B cell (primary cell): ENCODE data around the gene WDR70. TPM values are rescaled to one million over a fixed set of nuclear protein-coding genes. Genes with fewer than 3 reads are reported as not detected.

ENCODE experiments used
- ATAC-seq: fragments of 200-7000 bp; cut with Tn5 transposase; one replicate; pipeline ENCODE4 v1.10.0; 2021; ENCODE audit warnings: low read depth, mild to moderate bottlenecking, moderate number of reproducible peaks, moderate library complexity
- CTCF ChIA-PET: fragments of 350-600 bp; sonication (Branson Sonifier 250); formaldehyde crosslinking; loops from one replicate; lab custom pipeline; 2021; ENCODE audit warnings: antibody characterized with exemption, inconsistent platforms; lab: Charles Lee
- POLR2A ChIA-PET: fragments of 350-600 bp; sonication (Branson Sonifier 250); formaldehyde crosslinking; loops from one replicate; lab custom pipeline; 2021; ENCODE audit warnings: antibody characterized with exemption; lab: Charles Lee
- DNase-seq: peaks from one replicate; pipeline ENCODE4 v3.0.0; 2013
- H2AFZ ChIP-seq: 2 replicates; pipeline ENCODE4 v1.6.1; 2012; ENCODE audit warnings: mild to moderate bottlenecking, low read depth, low read length; ENCODE audit not compliant: insufficient read depth, poor library complexity, severe bottlenecking
- H3K27ac ChIP-seq, 2 donors: 1 replicate in 1 of 2; 2 replicates in 1 of 2; pipeline ENCODE4 v1.5.1; 2012 to 2013; ENCODE audit warnings: low read length in 2 of 2, mild to moderate bottlenecking in 2 of 2, moderate library complexity in 1 of 2
- H3K27me3 ChIP-seq, 4 experiments: fragments of 200-600 bp in 1 of 4; sonication (generic) in 1 of 4; replicated peaks in 1 of 4; 1 replicate in 2 of 4; 2 replicates in 2 of 4; pipeline versions ENCODE4 v1.6.1 to v1.7.0; 2013 to 2016; ENCODE audit warnings: low read length in 3 of 4, mild to moderate bottlenecking in 2 of 4, mixed read lengths in 1 of 4, moderate library complexity in 1 of 4; ENCODE audit not compliant: insufficient read depth in 4 of 4, control insufficient read depth in 3 of 4; ENCODE audit errors: control extremely low read depth in 1 of 4
- H3K36me3 ChIP-seq, 2 experiments: replicated peaks in 1 of 2; 1 replicate in 1 of 2; 2 replicates in 1 of 2; pipeline versions ENCODE4 v1.6.1 to v1.7.1; 2013; ENCODE audit warnings: low read length in 1 of 2; ENCODE audit not compliant: insufficient read depth in 2 of 2, control insufficient read depth in 1 of 2; ENCODE audit errors: control extremely low read depth in 1 of 2, extremely low read depth in 1 of 2
- H3K4me1 ChIP-seq, 2 donors: fragments of 200-600 bp in 1 of 2; sonication (generic) in 1 of 2; 1 replicate in 1 of 2; 2 replicates in 1 of 2; pipeline versions ENCODE4 v1.5.1 to v1.6.1; 2013 to 2017; ENCODE audit warnings: low read length in 2 of 2; ENCODE audit not compliant: control insufficient read depth in 2 of 2, insufficient read depth in 2 of 2
- H3K4me2 ChIP-seq: replicated peaks from 2 replicates; pipeline ENCODE3; 2012; ENCODE audit warnings: mild to moderate bottlenecking, low read depth, low read length; ENCODE audit not compliant: poor library complexity, severe bottlenecking
- H3K4me3 ChIP-seq, 5 experiments: fragments of 200-600 bp in 1 of 5; sonication (generic) in 1 of 5; 1 replicate in 3 of 5; 2 replicates in 2 of 5; pipeline versions ENCODE4 v1.5.1 to v1.7.0; 2011 to 2016; ENCODE audit warnings: low read length in 4 of 5, mild to moderate bottlenecking in 4 of 5, low read depth in 2 of 5, control low read depth in 1 of 5, moderate library complexity in 1 of 5; ENCODE audit not compliant: insufficient read depth in 1 of 5; ENCODE audit errors: control extremely low read depth in 1 of 5, extremely low read depth in 1 of 5
- H3K79me2 ChIP-seq: fragments of 200-600 bp; sonication (generic); one replicate; pipeline ENCODE4 v1.6.0; 2016; ENCODE audit warnings: low read length; ENCODE audit not compliant: control insufficient read depth, insufficient read depth
- H3K9ac ChIP-seq: fragments of 200-600 bp; sonication (generic); 2 replicates; pipeline ENCODE4 v1.6.1; 2017; ENCODE audit warnings: mild to moderate bottlenecking, low read length, moderate library complexity
- H3K9me3 ChIP-seq, 3 donors: one replicate each; pipeline versions ENCODE4 v1.6.1 to v1.7.1; 2013; ENCODE audit warnings: low read length in 2 of 3; ENCODE audit not compliant: control insufficient read depth in 2 of 3, insufficient read depth in 1 of 3; ENCODE audit errors: control extremely low read depth in 1 of 3
- H4K20me1 ChIP-seq: 2 replicates; pipeline ENCODE4 v1.6.0; 2012; ENCODE audit warnings: mild to moderate bottlenecking, low read length; ENCODE audit not compliant: insufficient read depth, control insufficient read depth, poor library complexity, severe bottlenecking
- H3K27ac Mint-ChIP-seq: one replicate; pipeline ENCODE4 v1.8.0; 2021; ENCODE audit warnings: mixed read lengths
- H3K27me3 Mint-ChIP-seq: one replicate; pipeline ENCODE4 v1.8.0; 2021; ENCODE audit warnings: mixed read lengths
- H3K4me1 Mint-ChIP-seq: one replicate; pipeline ENCODE4 v1.8.0; 2021; ENCODE audit warnings: mixed read lengths
- H3K4me3 Mint-ChIP-seq: one replicate; pipeline ENCODE4 v1.8.0; 2021; ENCODE audit warnings: mixed read lengths
- H3K9me3 Mint-ChIP-seq: one replicate; pipeline ENCODE4 v1.8.0; 2022; ENCODE audit warnings: mixed read lengths; ENCODE audit not compliant: insufficient read depth
- EZH2 ChIP-seq: IDR thresholded peaks from 2 replicates; pipeline ENCODE4 v1.6.1; 2012; ENCODE audit warnings: borderline replicate concordance, low read depth, mild to moderate bottlenecking, moderate library complexity, low read length; ENCODE audit not compliant: insufficient read depth, poor library complexity, severe bottlenecking
- WGBS: methylation state at CpG from one replicate; pipeline ENCODE4 v1.1.5; 2013; ENCODE audit warnings: missing lambda C conversion rate; ENCODE audit not compliant: insufficient coverage; 5-methylcytosine and 5-hydroxymethylcytosine counted together
- intact Hi-C: fragments of 100-400 bp; cut with micrococcal nuclease; formaldehyde crosslinking; loops from one replicate; pipeline ENCODE4 v1.10.0; 2022
- polyA plus RNA-seq: library from polyadenylated mRNA; depleted of rRNA; stranded (reverse); fragments of >200 nt; gene quantifications from 2 replicates; pipeline ENCODE4 v1.2.3, GENCODE V29; 2012
- total RNA-seq, 2 donors: library from RNA; stranded (reverse); fragments of 120-200 nt in 1 of 2; gene quantifications; 1 replicate in 1 of 2; 2 replicates in 1 of 2; pipeline versions ENCODE4 v1.2.3 to v1.2.4, GENCODE V29; 2013 to 2022
- TF ChIP-seq, protein P1 (sequence below): fragments of 200-600 bp; IDR thresholded peaks from one replicate; pipeline ENCODE4 v1.8.0; 2022; ENCODE audit warnings: antibody characterized with exemption, mild to moderate bottlenecking

The WDR70 gene
- total and polyA plus RNA-seq, 2 donors (not counting 1 experiment from before 2014, with no cell fraction given), result 12.8 to 46.8 TPM

DNA sequence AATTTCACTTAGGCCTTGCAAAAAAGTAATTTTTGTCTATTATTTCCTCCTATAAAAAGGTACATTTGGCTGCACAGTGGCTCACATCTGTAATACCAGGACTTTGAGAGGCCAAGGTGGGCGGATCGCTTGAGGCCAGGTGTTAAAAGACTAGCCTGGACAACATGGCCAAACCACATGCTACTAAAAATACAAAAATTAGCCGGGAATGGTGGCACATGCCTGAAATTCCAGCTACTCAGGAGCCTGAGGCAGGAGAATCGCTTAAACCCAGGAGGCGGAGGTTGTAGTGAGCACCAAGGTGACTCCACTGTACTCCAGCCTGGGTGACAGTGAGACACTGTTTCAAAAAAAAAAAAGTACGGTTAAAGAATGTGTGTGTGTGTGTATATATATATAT lies 24.0 kb upstream of the WDR70 start:
- no peaks in the 10 kb centered on the region for H3K27me3 ChIP-seq
- H3K4me3 ChIP-seq, result no peak overlapping the region
- H3K4me2 ChIP-seq, result no peak overlapping the region
- H3K36me3 ChIP-seq, result peaks cover 5 to 45% of the 10 kb centered on the region in 2 experiments
- POLR2A ChIA-PET, result no interaction called here
- H3K9me3 ChIP-seq, result no peaks in the 10 kb centered on the region
- peaks cover 11% of the 10 kb centered on the region for H3K79me2 ChIP-seq
- no peak overlapping the region for H2AFZ ChIP-seq
- Mint-ChIP-seq H3K4me3 (no peak overlapping the region), H3K27me3 (no peaks in the 10 kb centered on the region), H3K27ac (no peak overlapping the region), H3K4me1 (no peaks in the 10 kb centered on the region), H3K9me3 (no peaks in the 10 kb centered on the region)
- H3K9ac ChIP-seq, result no peak overlapping the region
- TF ChIP-seq EZH2, result no peak
- TF ChIP-seq, protein P1, sequence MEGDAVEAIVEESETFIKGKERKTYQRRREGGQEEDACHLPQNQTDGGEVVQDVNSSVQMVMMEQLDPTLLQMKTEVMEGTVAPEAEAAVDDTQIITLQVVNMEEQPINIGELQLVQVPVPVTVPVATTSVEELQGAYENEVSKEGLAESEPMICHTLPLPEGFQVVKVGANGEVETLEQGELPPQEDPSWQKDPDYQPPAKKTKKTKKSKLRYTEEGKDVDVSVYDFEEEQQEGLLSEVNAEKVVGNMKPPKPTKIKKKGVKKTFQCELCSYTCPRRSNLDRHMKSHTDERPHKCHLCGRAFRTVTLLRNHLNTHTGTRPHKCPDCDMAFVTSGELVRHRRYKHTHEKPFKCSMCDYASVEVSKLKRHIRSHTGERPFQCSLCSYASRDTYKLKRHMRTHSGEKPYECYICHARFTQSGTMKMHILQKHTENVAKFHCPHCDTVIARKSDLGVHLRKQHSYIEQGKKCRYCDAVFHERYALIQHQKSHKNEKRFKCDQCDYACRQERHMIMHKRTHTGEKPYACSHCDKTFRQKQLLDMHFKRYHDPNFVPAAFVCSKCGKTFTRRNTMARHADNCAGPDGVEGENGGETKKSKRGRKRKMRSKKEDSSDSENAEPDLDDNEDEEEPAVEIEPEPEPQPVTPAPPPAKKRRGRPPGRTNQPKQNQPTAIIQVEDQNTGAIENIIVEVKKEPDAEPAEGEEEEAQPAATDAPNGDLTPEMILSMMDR, result no peak
- CTCF ChIA-PET, result no interaction called here
- intact Hi-C loops, result no loop called here
- DNase-seq (no peak), ATAC-seq (no peak)
- H3K27ac ChIP-seq, result no peak overlapping the region
- H4K20me1 ChIP-seq, result no peaks in the 10 kb centered on the region
- no peaks in the 10 kb centered on the region for H3K4me1 ChIP-seq
- WGBS, result 100% methylated on average over 5 of the region's 6 CpGs

DNA sequence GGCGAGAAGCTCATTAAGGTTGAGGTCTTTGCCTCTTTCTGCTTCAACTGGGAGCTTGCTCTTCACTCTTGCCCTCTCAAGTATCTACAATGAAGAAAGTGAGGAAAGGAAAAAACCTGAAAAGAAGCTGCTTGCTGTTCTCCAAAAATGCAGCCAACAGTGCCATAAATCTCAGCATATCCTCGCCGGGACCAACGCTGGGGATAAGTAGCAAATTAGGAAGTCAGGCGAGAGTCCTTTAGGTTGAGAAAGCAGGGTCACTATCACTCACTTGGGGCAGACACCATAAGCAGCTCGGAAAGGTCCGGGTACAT lies 8.6 kb upstream of the WDR70 start:
- Histone ChIP-seq H3K4me2 (peak overlapping the region; percentile 85), H3K4me1 (peaks cover 24% of the 10 kb centered on the region in 2 donors), H3K36me3 (no peaks in the 10 kb centered on the region), H4K20me1 (peaks cover 10% of the 10 kb centered on the region), H3K27ac (peak overlapping the region; percentile 83 to 92), H3K9me3 (no peaks in the 10 kb centered on the region), H3K4me3 (peak overlapping the region; percentile 71 to 95 (median 94)), H3K79me2 (peaks cover 49% of the 10 kb centered on the region), H3K9ac (peak overlapping the region; percentile 80), H2AFZ (peak overlapping the region; percentile 90), H3K27me3 (no peaks in the 10 kb centered on the region)
- 0% methylated on average over 7 of the region's 7 CpGs for WGBS
- H3K4me1 Mint-ChIP-seq, result peaks cover 34% of the 10 kb centered on the region
- TF ChIP-seq, protein P1, result no peak
- no peak for TF ChIP-seq EZH2
- intact Hi-C loops, result loop anchor here (2.0 to 10.0 kb wide), 3 partner anchors 494 to 1704 kb away; partner anchors contain the start of genes NIPBL and RICTOR
- H3K4me3 Mint-ChIP-seq, result peak overlapping the region; percentile 96
- no peaks in the 10 kb centered on the region for H3K9me3 Mint-ChIP-seq
- POLR2A ChIA-PET, result interaction anchor here (0.6 to 1.5 kb wide), 4 partner anchors 9 to 493 kb away, joined by 3 to 12 read pairs (median 6); partner anchors contain the start of gene WDR70
- CTCF ChIA-PET, result interaction anchor here (1.6 to 2.6 kb wide), 2 partner anchors 8 to 626 kb away, joined by 3 to 35 read pairs; partner anchors contain the start of gene WDR70
- DNase-seq (no peak), ATAC-seq (peak; percentile 25)
- H3K27ac Mint-ChIP-seq, result peak overlapping the region; percentile 94
- H3K27me3 Mint-ChIP-seq, result no peaks in the 10 kb centered on the region
